Measurements from ENCODE around the gene LIMA1. TPM values are rescaled to one million over a fixed set of nuclear protein-coding genes. Genes with fewer than 3 reads are reported as not detected.

LIMA1 gene
- total and polyA plus RNA-seq, 9 of the 15 experiments (the other 6 are each of a cell fraction or from before 2014, with no cell fraction given): 20.2 to 37.8 (median 27.3) TPM

DNA sequence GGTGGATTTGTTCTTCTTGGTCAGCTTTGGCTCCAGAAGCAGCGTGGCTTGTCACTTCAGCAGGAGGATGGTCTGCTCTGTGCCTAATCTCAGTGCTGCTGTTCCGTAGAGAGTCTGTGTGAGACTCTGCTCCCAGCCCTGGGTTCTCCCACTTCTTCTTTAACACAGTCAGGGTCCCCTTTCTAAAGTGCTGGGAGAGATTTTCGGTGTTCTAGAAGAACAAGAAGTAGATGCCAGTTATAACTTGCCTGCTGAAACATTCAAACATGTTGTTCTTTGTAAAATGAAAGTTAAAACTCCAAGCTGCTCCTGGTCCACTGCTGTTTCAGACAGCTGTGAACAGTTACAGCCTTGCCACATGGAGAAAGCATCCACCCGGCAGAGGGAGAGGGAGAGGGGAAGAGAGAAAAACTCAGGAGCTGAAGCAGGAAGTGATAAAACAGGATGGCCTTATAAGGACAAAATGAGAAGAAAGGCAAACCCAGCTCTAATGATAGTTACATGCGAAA lies 61.0 kb downstream of the LIMA1 start (continued):
- TF ChIP-seq, protein P1, sequence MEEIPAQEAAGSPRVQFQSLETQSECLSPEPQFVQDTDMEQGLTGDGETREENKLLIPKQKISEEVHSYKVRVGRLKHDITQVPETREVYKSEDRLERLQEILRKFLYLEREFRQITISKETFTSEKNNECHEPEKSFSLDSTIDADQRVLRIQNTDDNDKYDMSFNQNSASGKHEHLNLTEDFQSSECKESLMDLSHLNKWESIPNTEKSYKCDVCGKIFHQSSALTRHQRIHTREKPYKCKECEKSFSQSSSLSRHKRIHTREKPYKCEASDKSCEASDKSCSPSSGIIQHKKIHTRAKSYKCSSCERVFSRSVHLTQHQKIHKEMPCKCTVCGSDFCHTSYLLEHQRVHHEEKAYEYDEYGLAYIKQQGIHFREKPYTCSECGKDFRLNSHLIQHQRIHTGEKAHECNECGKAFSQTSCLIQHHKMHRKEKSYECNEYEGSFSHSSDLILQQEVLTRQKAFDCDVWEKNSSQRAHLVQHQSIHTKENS (CRISPR knock-in tag; IDR thresholded peaks at IDR 0.05): no peak
- TF ChIP-seq, protein P2, sequence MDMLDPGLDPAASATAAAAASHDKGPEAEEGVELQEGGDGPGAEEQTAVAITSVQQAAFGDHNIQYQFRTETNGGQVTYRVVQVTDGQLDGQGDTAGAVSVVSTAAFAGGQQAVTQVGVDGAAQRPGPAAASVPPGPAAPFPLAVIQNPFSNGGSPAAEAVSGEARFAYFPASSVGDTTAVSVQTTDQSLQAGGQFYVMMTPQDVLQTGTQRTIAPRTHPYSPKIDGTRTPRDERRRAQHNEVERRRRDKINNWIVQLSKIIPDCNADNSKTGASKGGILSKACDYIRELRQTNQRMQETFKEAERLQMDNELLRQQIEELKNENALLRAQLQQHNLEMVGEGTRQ (CRISPR knock-in tag; IDR thresholded peaks at IDR 0.05): no peak
- TF ChIP-seq GATA2 (CRISPR knock-in tag; IDR thresholded peaks at IDR 0.05): no peak
- no peak for TF ChIP-seq MCM2 (IDR thresholded peaks at IDR 0.05; ENCODE audit: low read depth)
- no peak for TF ChIP-seq LARP7 (IDR thresholded peaks at IDR 0.05)
- TF ChIP-seq LCOR (CRISPR knock-in tag; IDR thresholded peaks at IDR 0.05): no peak
- no peak for TF ChIP-seq ILF3 (IDR thresholded peaks at IDR 0.05; ENCODE audit: borderline replicate concordance)
- TF ChIP-seq, protein P3, sequence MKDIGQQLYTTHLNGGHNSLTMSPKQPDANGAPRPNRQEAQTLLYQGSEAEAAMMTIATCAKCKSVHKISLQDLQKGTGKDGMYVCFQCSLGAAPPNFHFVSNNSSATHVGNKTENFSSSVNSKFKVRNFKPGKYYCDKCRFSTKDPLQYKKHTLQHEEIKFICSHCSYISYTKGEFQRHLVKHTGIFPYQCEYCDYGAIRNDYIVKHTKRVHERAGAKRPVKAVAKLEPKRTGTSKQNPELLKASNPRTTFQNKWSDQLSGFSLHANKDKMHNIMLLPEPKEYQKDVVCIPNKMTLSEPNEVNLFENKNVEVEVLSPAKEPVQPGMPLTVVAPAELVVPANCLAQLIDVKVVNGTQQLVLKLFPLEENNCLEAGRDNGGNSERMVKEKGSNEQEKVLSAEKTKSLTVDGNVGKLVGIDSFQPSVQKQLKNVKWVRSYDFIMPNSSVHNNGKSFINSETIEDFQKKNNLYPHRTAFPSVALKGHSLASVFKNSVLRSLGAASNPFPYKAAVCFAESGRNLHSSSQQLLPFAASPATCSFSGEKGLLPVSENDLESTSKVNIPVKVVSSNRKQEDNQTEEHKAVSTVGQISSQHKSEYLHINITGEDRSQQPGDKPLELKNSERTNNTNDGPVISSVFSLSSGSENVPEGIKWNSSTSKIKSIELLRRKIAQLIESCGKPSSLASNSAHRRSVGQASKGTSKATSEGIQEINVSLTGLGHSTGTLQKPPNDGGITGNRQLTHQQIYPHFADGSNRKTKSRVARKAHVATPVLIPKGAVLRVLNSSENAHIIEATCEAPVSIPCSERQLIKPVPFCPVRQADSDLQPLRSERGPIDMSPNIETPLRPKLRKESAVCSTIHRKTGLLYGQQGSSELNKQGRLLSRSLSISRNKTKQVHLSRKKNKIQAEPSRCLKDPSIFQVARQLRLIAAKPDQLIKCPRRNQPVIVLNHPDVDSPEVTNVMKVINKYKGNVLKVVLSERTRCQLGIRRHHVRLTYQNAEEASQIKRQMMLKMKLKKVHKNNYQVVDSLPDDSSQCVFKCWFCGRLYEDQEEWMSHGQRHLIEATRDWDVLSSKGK (CRISPR knock-in tag; IDR thresholded peaks at IDR 0.05): no peak
- TF ChIP-seq, protein P4, sequence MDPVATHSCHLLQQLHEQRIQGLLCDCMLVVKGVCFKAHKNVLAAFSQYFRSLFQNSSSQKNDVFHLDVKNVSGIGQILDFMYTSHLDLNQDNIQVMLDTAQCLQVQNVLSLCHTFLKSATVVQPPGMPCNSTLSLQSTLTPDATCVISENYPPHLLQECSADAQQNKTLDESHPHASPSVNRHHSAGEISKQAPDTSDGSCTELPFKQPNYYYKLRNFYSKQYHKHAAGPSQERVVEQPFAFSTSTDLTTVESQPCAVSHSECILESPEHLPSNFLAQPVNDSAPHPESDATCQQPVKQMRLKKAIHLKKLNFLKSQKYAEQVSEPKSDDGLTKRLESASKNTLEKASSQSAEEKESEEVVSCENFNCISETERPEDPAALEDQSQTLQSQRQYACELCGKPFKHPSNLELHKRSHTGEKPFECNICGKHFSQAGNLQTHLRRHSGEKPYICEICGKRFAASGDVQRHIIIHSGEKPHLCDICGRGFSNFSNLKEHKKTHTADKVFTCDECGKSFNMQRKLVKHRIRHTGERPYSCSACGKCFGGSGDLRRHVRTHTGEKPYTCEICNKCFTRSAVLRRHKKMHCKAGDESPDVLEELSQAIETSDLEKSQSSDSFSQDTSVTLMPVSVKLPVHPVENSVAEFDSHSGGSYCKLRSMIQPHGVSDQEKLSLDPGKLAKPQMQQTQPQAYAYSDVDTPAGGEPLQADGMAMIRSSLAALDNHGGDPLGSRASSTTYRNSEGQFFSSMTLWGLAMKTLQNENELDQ (CRISPR knock-in tag; IDR thresholded peaks at IDR 0.05; ENCODE audit: borderline replicate concordance): no peak
- TF ChIP-seq CCAR2 (IDR thresholded peaks at IDR 0.05; ENCODE audit: low read depth, low read length): no peak
- TF ChIP-seq ILK (tag; IDR thresholded peaks at IDR 0.05; ENCODE audit: borderline replicate concordance, low read depth): no peak
- no peak for TF ChIP-seq NFIC (IDR thresholded peaks at IDR 0.05)
- TF ChIP-seq, protein P5, sequence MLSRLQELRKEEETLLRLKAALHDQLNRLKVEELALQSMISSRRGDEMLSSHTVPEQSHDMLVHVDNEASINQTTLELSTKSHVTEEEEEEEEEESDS (CRISPR knock-in tag; IDR thresholded peaks at IDR 0.05): no peak
- TF ChIP-seq TCF7 (IDR thresholded peaks at IDR 0.05; ENCODE audit: borderline replicate concordance): no peak
- TF ChIP-seq NFE2 (IDR thresholded peaks at IDR 0.05; ENCODE audit: low read depth): no peak
- TF ChIP-seq ETV6 (IDR thresholded peaks at IDR 0.05; ENCODE audit: borderline replicate concordance in 1 of 2, low read depth in 2 of 2, low read length in 1 of 2): no peak
- TF ChIP-seq ETV6 (CRISPR knock-in tag; IDR thresholded peaks at IDR 0.05; ENCODE audit: borderline replicate concordance): no peak
- TF ChIP-seq, protein P6, sequence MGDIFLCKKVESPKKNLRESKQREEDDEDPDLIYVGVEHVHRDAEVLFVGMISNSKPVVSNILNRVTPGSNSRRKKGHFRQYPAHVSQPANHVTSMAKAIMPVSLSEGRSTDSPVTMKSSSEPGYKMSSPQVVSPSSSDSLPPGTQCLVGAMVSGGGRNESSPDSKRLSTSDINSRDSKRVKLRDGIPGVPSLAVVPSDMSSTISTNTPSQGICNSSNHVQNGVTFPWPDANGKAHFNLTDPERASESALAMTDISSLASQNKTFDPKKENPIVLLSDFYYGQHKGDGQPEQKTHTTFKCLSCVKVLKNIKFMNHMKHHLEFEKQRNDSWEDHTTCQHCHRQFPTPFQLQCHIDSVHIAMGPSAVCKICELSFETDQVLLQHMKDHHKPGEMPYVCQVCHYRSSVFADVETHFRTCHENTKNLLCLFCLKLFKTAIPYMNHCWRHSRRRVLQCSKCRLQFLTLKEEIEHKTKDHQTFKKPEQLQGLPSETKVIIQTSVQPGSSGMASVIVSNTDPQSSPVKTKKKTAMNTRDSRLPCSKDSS (IDR thresholded peaks at IDR 0.05; ENCODE audit: low read depth, partially characterized antibody): no peak
- TF ChIP-seq MIER1 (IDR thresholded peaks at IDR 0.05; ENCODE audit: low read depth): no peak
- no peak for TF ChIP-seq MEF2A (IDR thresholded peaks at IDR 0.05; ENCODE audit: control insufficient read depth, low read depth, low read length)
